Neural cell (in vitro differentiated cells): Measurements from ENCODE around the gene TP53I13. TPM values are rescaled to one million over a fixed set of nuclear protein-coding genes. Genes with fewer than 3 reads are reported as not detected.

ENCODE experiments used
- H2AFZ ChIP-seq: fragments of 200-600, 300-800 bp; sonication (generic), shearing (Covaris generic); 2 replicates; pipeline ENCODE4 v1.6.0; 2014; ENCODE audit warnings: low read depth, mild to moderate bottlenecking, antibody characterized with exemption, low read length, moderate library complexity
- H3F3A ChIP-seq: fragments of 200-600 bp; shearing (Covaris generic); 2 replicates; pipeline ENCODE4 v1.6.1; 2016; ENCODE audit warnings: mild to moderate bottlenecking, moderate library complexity, mixed read lengths, antibody characterized with exemption, low read length; ENCODE audit not compliant: insufficient read depth, poor library complexity, severe bottlenecking
- H3K27ac ChIP-seq: fragments of 200-600, 300-800 bp; sonication (generic), shearing (Covaris generic); 2 replicates; pipeline ENCODE4 v1.5.1; 2014; ENCODE audit warnings: mild to moderate bottlenecking, low read length, moderate library complexity
- H3K27me3 ChIP-seq: fragments of 300-800, 200-600 bp; sonication (generic), shearing (Covaris generic); 2 replicates; pipeline ENCODE4 v1.6.0; 2014; ENCODE audit warnings: mild to moderate bottlenecking, low read depth, low read length, moderate library complexity; ENCODE audit not compliant: insufficient read depth
- H3K36me3 ChIP-seq: fragments of 300-800, 200-600 bp; sonication (generic), shearing (Covaris generic); 2 replicates; pipeline ENCODE4 v1.5.1; 2014; ENCODE audit warnings: mild to moderate bottlenecking, antibody characterized with exemption, low read length, moderate library complexity; ENCODE audit not compliant: insufficient read depth
- H3K4me2 ChIP-seq: fragments of 300-800, 200-600 bp; sonication (generic), shearing (Covaris generic); 2 replicates; pipeline ENCODE4 v1.6.0; 2014; ENCODE audit warnings: mild to moderate bottlenecking, low read length
- H3K4me3 ChIP-seq: fragments of 300-800, 200-600 bp; sonication (generic), shearing (Covaris generic); 2 replicates; pipeline ENCODE4 v1.5.1; 2014; ENCODE audit warnings: mild to moderate bottlenecking, low read length, moderate library complexity
- H3K79me2 ChIP-seq: fragments of 200-600 bp; shearing (Covaris generic); replicated peaks from 2 replicates; pipeline ENCODE4 v1.6.0; 2014; ENCODE audit warnings: mild to moderate bottlenecking, low read length, moderate library complexity; ENCODE audit not compliant: insufficient read depth
- H3K9ac ChIP-seq: fragments of 300-800, 200-600 bp; sonication (generic), shearing (Covaris generic); 2 replicates; pipeline ENCODE4 v1.6.1; 2016; ENCODE audit warnings: mild to moderate bottlenecking, low read length, mixed read lengths
- H3K9me2 ChIP-seq: fragments of 200-600 bp; shearing (Covaris generic); 2 replicates; pipeline ENCODE4 v1.6.1; 2016; ENCODE audit warnings: mild to moderate bottlenecking, low read length, mixed read lengths; ENCODE audit not compliant: insufficient read depth
- H3K9me3 ChIP-seq: fragments of 200-600, 300-800 bp; sonication (generic), shearing (Covaris generic); 2 replicates; pipeline ENCODE4 v1.6.1; 2016; ENCODE audit warnings: mild to moderate bottlenecking, mixed run types, low read length, moderate library complexity, mixed read lengths
- H4K20me1 ChIP-seq: fragments of 200-600 bp; shearing (Covaris generic); 2 replicates; pipeline ENCODE4 v1.6.1; 2016; ENCODE audit warnings: mild to moderate bottlenecking, mixed run types; ENCODE audit not compliant: insufficient read depth
- CTCF ChIP-seq: fragments of 450-650 bp; IDR thresholded peaks from 2 replicates; pipeline ENCODE4 v1.5.1; 2014; ENCODE audit warnings: antibody characterized with exemption, mild to moderate bottlenecking, moderate library complexity; ENCODE audit not compliant: poor library complexity, severe bottlenecking
- EP300 ChIP-seq: fragments of 450-650 bp; conservative IDR thresholded peaks from 2 replicates; pipeline ENCODE4 v1.6.1; 2014; ENCODE audit warnings: antibody characterized with exemption, mild to moderate bottlenecking, moderate library complexity; ENCODE audit not compliant: poor library complexity, severe bottlenecking
- EZH2 ChIP-seq: fragments of 200-600, 300-800 bp; shearing (Covaris generic), sonication (generic); IDR thresholded peaks from 2 replicates; pipeline ENCODE4 v1.6.1; 2014; ENCODE audit warnings: antibody characterized with exemption, low read length, borderline replicate concordance, mild to moderate bottlenecking; ENCODE audit not compliant: insufficient read depth, poor library complexity, severe bottlenecking
- MXI1 ChIP-seq: fragments of 450-650 bp; conservative IDR thresholded peaks from 2 replicates; pipeline ENCODE4 v1.6.1; 2014; ENCODE audit warnings: antibody characterized with exemption, mild to moderate bottlenecking; ENCODE audit not compliant: poor library complexity, severe bottlenecking
- POLR2AphosphoS5 ChIP-seq: IDR thresholded peaks from 2 replicates; pipeline ENCODE4 v1.6.1; 2012
- RAD21 ChIP-seq: fragments of 450-650 bp; conservative IDR thresholded peaks from 2 replicates; pipeline ENCODE4 v1.6.1; 2014; ENCODE audit warnings: antibody characterized with exemption, mild to moderate bottlenecking, moderate library complexity
- REST ChIP-seq: IDR thresholded peaks from 2 replicates; pipeline ENCODE4 v1.6.1; 2012; ENCODE audit warnings: borderline replicate concordance
- SMC3 ChIP-seq: fragments of 450-650 bp; conservative IDR thresholded peaks from 2 replicates; pipeline ENCODE4 v1.6.1; 2014; ENCODE audit warnings: antibody characterized with exemption, mild to moderate bottlenecking, moderate library complexity; ENCODE audit not compliant: poor library complexity
- TAF1 ChIP-seq: IDR thresholded peaks from 2 replicates; pipeline ENCODE4 v1.6.1; 2012; ENCODE audit warnings: low read depth
- polyA plus RNA-seq: library from polyadenylated mRNA; depleted of rRNA; stranded (reverse); fragments of >200 nt; gene quantifications from 2 replicates; pipeline ENCODE4 v1.2.3, GENCODE V29; 2014

Gene TP53I13
- polyA plus RNA-seq, 1 donor from 2014 or later: 18.4 TPM

DNA sequence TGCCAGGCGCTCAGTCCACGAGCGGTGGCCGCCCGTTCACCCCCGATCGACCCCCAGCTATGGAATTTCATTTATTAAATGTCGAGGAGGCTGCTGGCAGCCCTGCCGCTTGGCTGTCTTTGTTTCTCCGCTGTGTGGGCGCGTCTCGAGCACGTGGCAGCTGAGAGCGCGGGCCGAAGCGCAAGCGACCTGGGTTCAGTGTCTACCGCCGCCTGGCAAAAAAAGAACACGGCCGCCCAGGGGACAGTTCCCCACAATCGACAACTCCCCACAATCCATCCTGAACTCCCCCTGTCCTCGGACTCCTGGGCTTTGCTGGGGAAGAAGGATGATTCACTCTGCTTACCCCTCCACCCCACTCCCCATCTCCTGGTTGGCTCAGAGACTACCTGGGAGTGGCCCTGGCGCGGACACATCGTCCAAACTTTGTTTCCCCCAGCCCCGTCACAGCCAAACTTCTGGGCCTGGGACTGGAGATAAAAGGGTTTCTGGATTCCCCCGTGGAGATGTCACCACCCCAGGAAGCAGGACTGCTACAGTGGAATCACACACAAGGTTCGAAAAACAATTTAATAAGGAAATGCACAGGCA lies 22.7 kb downstream of the TP53I13 start:
- Histone ChIP-seq H3K9me3 (no peaks in the 10 kb centered on the region), H3K4me2 (no peak overlapping the region), H3K27me3 (no peaks in the 10 kb centered on the region), H3K36me3 (no peaks in the 10 kb centered on the region), H3K9me2 (no peaks in the 10 kb centered on the region), H3K27ac (peak overlapping the region; percentile 21), H3K9ac (peak overlapping the region; percentile 50), H3K79me2 (peaks cover 48% of the 10 kb centered on the region), H2AFZ (no peak overlapping the region), H3F3A (peaks cover 2% of the 10 kb centered on the region), H4K20me1 (peaks cover 15% of the 10 kb centered on the region), H3K4me3 (peak overlapping the region; percentile 75)
- TF ChIP-seq EP300 (no peak), TAF1 (no peak), RAD21 (no peak), SMC3 (no peak), MXI1 (peak; percentile 50), POLR2AphosphoS5 (no peak)

GRCh38 chr17:29591737-29592608 lies 23.5 kb downstream of the TP53I13 start:
- peaks cover 47% of the 10 kb centered on the region for H3K79me2 ChIP-seq
- H3K9ac ChIP-seq: peak overlapping the region; percentile 78
- TF ChIP-seq EP300 (no peak), SMC3 (peak; percentile 86), RAD21 (peak; percentile 90), POLR2AphosphoS5 (peak; percentile 34), CTCF (peak; percentile 97), TAF1 (no peak)
- no peaks in the 10 kb centered on the region for H3K36me3 ChIP-seq
- no peak overlapping the region for H2AFZ ChIP-seq
- peaks cover 2% of the 10 kb centered on the region for H3F3A ChIP-seq
- H3K9me2 ChIP-seq: no peaks in the 10 kb centered on the region
- H3K27ac ChIP-seq: peak overlapping the region; percentile 57
- H4K20me1 ChIP-seq: peaks cover 19% of the 10 kb centered on the region
- H3K4me2 ChIP-seq: peak overlapping the region; percentile 72
- H3K9me3 ChIP-seq: no peaks in the 10 kb centered on the region
- H3K4me3 ChIP-seq: peak overlapping the region; percentile 75
- H3K27me3 ChIP-seq: no peaks in the 10 kb centered on the region

DNA sequence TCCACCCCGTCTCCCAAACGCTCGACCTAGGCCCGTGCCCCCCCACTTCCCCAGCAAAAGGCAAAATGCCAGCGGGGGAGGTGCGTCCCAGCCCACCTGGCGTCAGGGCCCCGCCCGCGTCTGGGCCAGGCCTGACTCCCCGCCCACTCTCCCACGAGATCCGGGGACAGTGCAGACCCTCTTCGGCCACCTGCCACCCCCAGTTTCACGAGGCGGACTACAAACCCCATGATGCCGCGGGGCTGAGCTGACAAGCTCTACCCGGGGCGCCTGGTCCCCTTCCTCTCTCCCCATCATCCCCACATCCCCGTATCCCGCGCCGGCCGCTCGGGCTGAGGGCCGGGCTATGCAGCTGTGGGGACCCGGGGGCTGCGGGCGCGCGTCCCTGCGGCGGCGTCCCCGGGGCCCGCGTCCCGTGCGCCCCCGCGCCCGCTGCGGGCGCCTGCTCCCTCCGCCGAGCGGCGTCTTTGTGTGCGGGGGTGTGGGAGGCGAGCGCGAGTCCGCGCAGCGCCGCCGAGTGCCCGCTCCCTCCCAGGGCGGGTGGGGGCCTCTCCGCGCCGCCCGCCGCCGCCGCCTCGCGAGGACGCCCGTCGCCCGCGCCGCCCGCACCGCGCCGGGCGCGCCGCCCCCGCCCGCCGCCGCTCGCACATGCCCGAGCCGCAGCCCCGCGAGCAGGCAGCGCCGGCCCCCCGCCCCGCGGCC lies 24.5 kb downstream of the TP53I13 start, which contains the start of gene ANKRD13B:
Gene ANKRD13B, plus strand, starts transcription at position 283 of the 702 bp plus-strand sequence. CDS start 490 bp downstream, outside the sequence.
- Histone ChIP-seq H2AFZ (peak within 1 kb of the TSS; percentile 42), H3K4me2 (peak within 1 kb of the TSS; percentile 91), H3F3A (peaks cover 2% of the 10 kb centered on the region), H3K36me3 (no peaks in the 10 kb centered on the region), H3K9ac (peak within 1 kb of the TSS; percentile 82), H3K79me2 (peaks cover 47% of the 10 kb centered on the region), H3K4me3 (peak within 1 kb of the TSS; percentile 91), H3K27me3 (no peaks in the 10 kb centered on the region), H3K27ac (peak within 1 kb of the TSS; percentile 57), H4K20me1 (peaks cover 18% of the 10 kb centered on the region), H3K9me3 (no peaks in the 10 kb centered on the region), H3K9me2 (no peaks in the 10 kb centered on the region)
- TF ChIP-seq SMC3: no peak
- peak; percentile 34 for TF ChIP-seq EP300
- peak; percentile 48 for TF ChIP-seq POLR2AphosphoS5
- no peak for TF ChIP-seq CTCF
- no peak for TF ChIP-seq RAD21
- TF ChIP-seq TAF1: peak; percentile 34
- peak; percentile 35 for TF ChIP-seq MXI1
- TF ChIP-seq EZH2: no peak
- peak; percentile 35 for TF ChIP-seq REST
